ENCODE results near the gene TTC17.

DNA sequence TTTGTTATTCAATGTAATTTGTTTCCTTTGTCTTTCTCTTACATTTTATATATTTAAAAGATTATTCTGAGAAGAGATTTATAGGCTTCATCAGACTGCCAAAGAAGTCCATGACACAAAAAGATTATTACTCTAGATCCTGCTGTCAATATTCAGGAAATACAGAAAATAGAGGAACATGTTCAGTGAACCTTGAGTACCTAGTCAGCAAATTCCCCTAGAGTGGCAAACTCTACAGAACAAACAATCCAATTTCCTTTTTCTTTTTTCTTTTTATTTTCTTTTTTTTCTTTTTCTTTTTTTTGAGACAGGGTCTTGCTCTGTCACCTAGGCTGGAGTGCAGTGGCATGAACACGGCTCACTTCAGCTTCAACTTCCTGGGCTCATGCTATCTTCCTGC lies 23.9 kb downstream of the TTC17 start:
- TF ChIP-seq PAX5 (IDR thresholded peaks at IDR 0.05; ENCODE audit: insufficient read depth, low read length, severe bottlenecking): no peak
- no peak for TF ChIP-seq POLR2A (IDR thresholded peaks at IDR 0.05; ENCODE audit: low read depth, low read length)
- no peak for TF ChIP-seq TAF1 (IDR thresholded peaks at IDR 0.05; ENCODE audit: low read depth, low read length)

All from GM12891 (cell line).